ENCODE data around the gene PARP6. TPM values are rescaled to one million over a fixed set of nuclear protein-coding genes. Genes with fewer than 3 reads are reported as not detected.

Gene PARP6
- total and polyA plus RNA-seq, 7 experiments from 2014 or later: 19.7 to 129 (median 124) TPM

GRCh38 chr15:72302955-72303354 lies 30.6 kb upstream of the PARP6 start:
- Histone ChIP-seq H3K4me3 (ENCODE audit: low read length) (no peak overlapping the region), H3K4me1 (ENCODE audit: control insufficient read depth in 2 of 2, insufficient read depth in 2 of 2, low read length in 2 of 2) (peaks cover 0 to 3% of the 10 kb centered on the region in 2 donors), H3K27ac (ENCODE audit: low read depth, low read length) (no peak overlapping the region), H3K27me3 (ENCODE audit: control insufficient read depth in 2 of 2, insufficient read depth in 2 of 2, low read length in 2 of 2) (no peaks in the 10 kb centered on the region), H3K36me3 (ENCODE audit: control insufficient read depth in 2 of 3, insufficient read depth in 3 of 3, low read length in 3 of 3) (no peaks in the 10 kb centered on the region), H3K9me3 (ENCODE audit: control insufficient read depth in 2 of 3, low read length in 3 of 3) (no peaks in the 10 kb centered on the region)
- Mint-ChIP-seq H3K9me3 (peaks cover 0 to 1% (median 0%) of the 10 kb centered on the region in 11 donors), H3K4me3 (no peak overlapping the region), H3K27me3 (no peaks in the 10 kb centered on the region), H3K4me1 (peaks cover 0 to 12% (median 5%) of the 10 kb centered on the region in 7 donors), H3K36me3 (peaks cover 0 to 7% (median 0%) of the 10 kb centered on the region in 5 donors), H3K27ac (no peak overlapping the region)
- DNase-seq: no peak
- ATAC-seq: no peak
- ChIA-PET POLR2A (no interaction called here), CTCF (no interaction called here)
- intact Hi-C loops (cut with micrococcal nuclease): no loop called here

GRCh38 chr15:72289597-72290325 lies 17.4 kb upstream of the PARP6 start:
- Mint-ChIP-seq H3K4me1 (peaks cover 0 to 4% (median 0%) of the 10 kb centered on the region in 7 donors), H3K27ac (no peak overlapping the region), H3K4me3 (no peak overlapping the region), H3K36me3 (peaks cover 0 to 7% (median 0%) of the 10 kb centered on the region in 5 donors), H3K9me3 (no peaks in the 10 kb centered on the region), H3K27me3 (no peaks in the 10 kb centered on the region)
- H3K36me3 ChIP-seq (ENCODE audit: control insufficient read depth in 2 of 3, insufficient read depth in 3 of 3, low read length in 3 of 3): no peaks in the 10 kb centered on the region
- POLR2A ChIA-PET: no interaction called here
- intact Hi-C loops (cut with micrococcal nuclease): no loop called here
- H3K9me3 ChIP-seq (ENCODE audit: control insufficient read depth in 2 of 3, low read length in 3 of 3): no peaks in the 10 kb centered on the region
- H3K4me3 ChIP-seq (ENCODE audit: low read length): no peak overlapping the region
- H3K27ac ChIP-seq (ENCODE audit: low read depth, low read length): no peak overlapping the region
- no peaks in the 10 kb centered on the region for H3K27me3 ChIP-seq (ENCODE audit: control insufficient read depth in 2 of 2, insufficient read depth in 2 of 2, low read length in 2 of 2)
- CTCF ChIA-PET: no interaction called here
- ATAC-seq (peak; percentile 13), DNase-seq (no peak)
- H3K4me1 ChIP-seq (ENCODE audit: control insufficient read depth in 2 of 2, insufficient read depth in 2 of 2, low read length in 2 of 2): no peaks in the 10 kb centered on the region

GRCh38 chr15:72288796-72289596 lies 16.6 kb upstream of the PARP6 start:
- Histone ChIP-seq H3K27ac (ENCODE audit: low read depth, low read length) (no peak overlapping the region), H3K9me3 (ENCODE audit: control insufficient read depth in 2 of 3, low read length in 3 of 3) (no peaks in the 10 kb centered on the region), H3K36me3 (ENCODE audit: control insufficient read depth in 2 of 3, insufficient read depth in 3 of 3, low read length in 3 of 3) (no peaks in the 10 kb centered on the region), H3K4me1 (ENCODE audit: control insufficient read depth in 2 of 2, insufficient read depth in 2 of 2, low read length in 2 of 2) (no peaks in the 10 kb centered on the region), H3K4me3 (ENCODE audit: low read length) (no peak overlapping the region), H3K27me3 (ENCODE audit: control insufficient read depth in 2 of 2, insufficient read depth in 2 of 2, low read length in 2 of 2) (no peaks in the 10 kb centered on the region)
- H3K27ac Mint-ChIP-seq: no peak overlapping the region
- H3K4me3 Mint-ChIP-seq: no peak overlapping the region
- no peak for DNase-seq
- H3K36me3 Mint-ChIP-seq: peaks cover 0 to 4% (median 0%) of the 10 kb centered on the region in 5 donors
- H3K27me3 Mint-ChIP-seq: no peaks in the 10 kb centered on the region
- CTCF ChIA-PET: no interaction called here
- no peak for ATAC-seq
- no peaks in the 10 kb centered on the region for H3K9me3 Mint-ChIP-seq
- H3K4me1 Mint-ChIP-seq: no peaks in the 10 kb centered on the region
- POLR2A ChIA-PET: no interaction called here
- intact Hi-C loops (cut with micrococcal nuclease): no loop called here

- Histone ChIP-seq H3K4me3 (ENCODE audit: low read length) (no peak overlapping the region), H3K27ac (ENCODE audit: low read depth, low read length) (no peak overlapping the region), H3K36me3 (ENCODE audit: control insufficient read depth in 2 of 3, insufficient read depth in 3 of 3, low read length in 3 of 3) (no peaks in the 10 kb centered on the region), H3K27me3 (ENCODE audit: control insufficient read depth in 2 of 2, insufficient read depth in 2 of 2, low read length in 2 of 2) (no peaks in the 10 kb centered on the region), H3K9me3 (ENCODE audit: control insufficient read depth in 2 of 3, low read length in 3 of 3) (no peaks in the 10 kb centered on the region), H3K4me1 (ENCODE audit: control insufficient read depth in 2 of 2, insufficient read depth in 2 of 2, low read length in 2 of 2) (no peaks in the 10 kb centered on the region)
- H3K9me3 Mint-ChIP-seq: no peaks in the 10 kb centered on the region
- DNase-seq: peak in 7 of 9 donors; percentile 23 to 60 (median 48)
- no peaks in the 10 kb centered on the region for H3K27me3 Mint-ChIP-seq
- ChIA-PET CTCF (interaction anchor here (0.6 to 3.8 kb wide), 6 partner anchors 13 to 93 kb away, joined by 3 to 46 read pairs (median 4); no protein-coding TSS in a partner anchor), POLR2A (no interaction called here)
- intact Hi-C loops (cut with micrococcal nuclease): loop anchor here (1.0 kb wide), 1 partner anchor 87 kb away; no protein-coding TSS in a partner anchor
- ATAC-seq: peak; percentile 77
- no peaks in the 10 kb centered on the region for H3K4me1 Mint-ChIP-seq
- H3K36me3 Mint-ChIP-seq: peaks cover 0 to 5% (median 0%) of the 10 kb centered on the region in 5 donors
- H3K4me3 Mint-ChIP-seq: no peak overlapping the region
- no peak overlapping the region for H3K27ac Mint-ChIP-seq
Observed at GRCh38 chr15:72285927-72286516, 13.7 kb upstream of the PARP6 start.

GRCh38 chr15:72285402-72285801 lies 13.0 kb upstream of the PARP6 start:
- Histone ChIP-seq H3K27ac (ENCODE audit: low read depth, low read length) (no peak overlapping the region), H3K4me3 (ENCODE audit: low read length) (no peak overlapping the region), H3K4me1 (ENCODE audit: control insufficient read depth in 2 of 2, insufficient read depth in 2 of 2, low read length in 2 of 2) (no peaks in the 10 kb centered on the region), H3K9me3 (ENCODE audit: control insufficient read depth in 2 of 3, low read length in 3 of 3) (no peaks in the 10 kb centered on the region), H3K27me3 (ENCODE audit: control insufficient read depth in 2 of 2, insufficient read depth in 2 of 2, low read length in 2 of 2) (no peaks in the 10 kb centered on the region), H3K36me3 (ENCODE audit: control insufficient read depth in 2 of 3, insufficient read depth in 3 of 3, low read length in 3 of 3) (no peaks in the 10 kb centered on the region)
- ATAC-seq (no peak), DNase-seq (no peak)
- no peaks in the 10 kb centered on the region for H3K4me1 Mint-ChIP-seq
- H3K36me3 Mint-ChIP-seq: peaks cover 0 to 5% (median 0%) of the 10 kb centered on the region in 5 donors
- H3K4me3 Mint-ChIP-seq: no peak overlapping the region
- intact Hi-C loops (cut with micrococcal nuclease): no loop called here
- no peaks in the 10 kb centered on the region for H3K27me3 Mint-ChIP-seq
- POLR2A ChIA-PET: no interaction called here
- no peaks in the 10 kb centered on the region for H3K9me3 Mint-ChIP-seq
- no peak overlapping the region for H3K27ac Mint-ChIP-seq
- CTCF ChIA-PET: interaction anchor here (0.6 to 3.8 kb wide), 6 partner anchors 24 to 207 kb away, joined by 3 to 46 read pairs (median 3); no protein-coding TSS in a partner anchor

GRCh38 chr15:72284781-72285180 lies 12.4 kb upstream of the PARP6 start:
- Histone ChIP-seq H3K4me3 (ENCODE audit: low read length) (no peak overlapping the region), H3K4me1 (ENCODE audit: control insufficient read depth in 2 of 2, insufficient read depth in 2 of 2, low read length in 2 of 2) (no peaks in the 10 kb centered on the region), H3K36me3 (ENCODE audit: control insufficient read depth in 2 of 3, insufficient read depth in 3 of 3, low read length in 3 of 3) (no peaks in the 10 kb centered on the region), H3K9me3 (ENCODE audit: control insufficient read depth in 2 of 3, low read length in 3 of 3) (no peaks in the 10 kb centered on the region), H3K27me3 (ENCODE audit: control insufficient read depth in 2 of 2, insufficient read depth in 2 of 2, low read length in 2 of 2) (no peaks in the 10 kb centered on the region), H3K27ac (ENCODE audit: low read depth, low read length) (no peak overlapping the region)
- Mint-ChIP-seq H3K9me3 (no peaks in the 10 kb centered on the region), H3K4me1 (no peaks in the 10 kb centered on the region), H3K27me3 (no peaks in the 10 kb centered on the region), H3K27ac (peak overlapping the region in 1 of 9 donors; percentile 59), H3K4me3 (no peak overlapping the region), H3K36me3 (peaks cover 0 to 5% (median 0%) of the 10 kb centered on the region in 5 donors)
- intact Hi-C loops (cut with micrococcal nuclease): no loop called here
- no peak for ATAC-seq
- POLR2A ChIA-PET: no interaction called here
- no peak for DNase-seq
- CTCF ChIA-PET: interaction anchor here (0.6 to 3.8 kb wide), 5 partner anchors 53 to 208 kb away, joined by 3 to 46 read pairs (median 3); no protein-coding TSS in a partner anchor

Measured in naive thymus-derived CD4-positive, alpha-beta T cell (primary cell).